ENCODE measurements around the gene COL20A1.

GRCh38 chr20:63375438-63375837 is 82.5 kb downstream of the COL20A1 start:
- TF ChIP-seq CTCF (IDR thresholded peaks at IDR 0.05) (no peak), POLR2A (IDR thresholded peaks at IDR 0.05) (no peak), EP300 (IDR thresholded peaks at IDR 0.05) (no peak)

All from tibial nerve (tissue), 4 donors.